ENCODE results near the gene BATF. TPM values are rescaled to one million over a fixed set of nuclear protein-coding genes. Genes with fewer than 3 reads are reported as not detected.

Gene BATF
- total and polyA plus RNA-seq, 2 donors (not counting 1 experiment from before 2014, with no cell fraction given), result 12.8 to 16.4 TPM

DNA sequence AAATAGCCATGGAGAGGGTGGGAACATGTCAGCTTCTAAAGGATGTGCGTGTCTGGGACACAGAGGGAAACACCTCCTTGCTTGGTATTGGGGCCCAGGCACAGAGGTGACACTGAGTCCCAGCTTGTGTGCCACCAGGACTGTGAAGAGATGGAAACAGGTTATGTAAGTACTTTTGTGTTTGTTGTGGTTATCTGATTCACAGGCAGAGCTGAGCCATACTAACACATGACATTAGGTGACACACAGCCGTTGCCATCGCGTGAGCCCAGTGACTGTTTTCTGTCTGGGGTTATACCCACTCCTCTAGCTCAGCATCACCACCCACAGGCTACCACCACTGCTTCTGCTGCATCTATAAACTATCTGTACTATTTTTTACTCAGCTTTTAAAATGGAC lies 44.1 kb downstream of the BATF start:
- Mint-ChIP-seq H3K4me1 (peaks cover 4% of the 10 kb centered on the region), H3K4me3 (no peak overlapping the region), H3K27ac (no peak overlapping the region), H3K9me3 (ENCODE audit: insufficient read depth) (no peaks in the 10 kb centered on the region), H3K27me3 (no peaks in the 10 kb centered on the region)
- no peak overlapping the region for H3K9ac ChIP-seq (ENCODE audit: low read length)
- peaks cover 0 to under 1% of the 10 kb centered on the region in 2 donors for H3K4me1 ChIP-seq (ENCODE audit: control insufficient read depth in 2 of 2, insufficient read depth in 2 of 2, low read length in 2 of 2)
- no peak overlapping the region for H3K27ac ChIP-seq (ENCODE audit: low read length in 2 of 2)
- no peak overlapping the region for H2AFZ ChIP-seq (ENCODE audit: insufficient read depth, low read depth, low read length, poor library complexity, severe bottlenecking)
- CTCF ChIA-PET, result interaction anchor here (1.1 to 2.0 kb wide), 4 partner anchors 10 to 90 kb away, joined by 3 to 11 read pairs (median 4); no protein-coding TSS in a partner anchor
- ATAC-seq (ENCODE audit: low read depth) (no peak), DNase-seq (no peak)
- no peaks in the 10 kb centered on the region for H3K27me3 ChIP-seq (replicated peaks in 1 of 4; ENCODE audit: control extremely low read depth in 1 of 4, control insufficient read depth in 3 of 4, insufficient read depth in 4 of 4, low read length in 3 of 4)
- H3K36me3 ChIP-seq (replicated peaks in 1 of 2; ENCODE audit: control extremely low read depth in 1 of 2, control insufficient read depth in 1 of 2, extremely low read depth in 1 of 2, insufficient read depth in 2 of 2, low read length in 1 of 2), result no peaks in the 10 kb centered on the region
- POLR2A ChIA-PET, result no interaction called here
- H3K79me2 ChIP-seq (ENCODE audit: control insufficient read depth, insufficient read depth, low read length), result no peaks in the 10 kb centered on the region
- TF ChIP-seq EZH2 (IDR thresholded peaks at IDR 0.05; ENCODE audit: borderline replicate concordance, insufficient read depth, low read depth, low read length, poor library complexity, severe bottlenecking), result no peak
- TF ChIP-seq, protein P1, sequence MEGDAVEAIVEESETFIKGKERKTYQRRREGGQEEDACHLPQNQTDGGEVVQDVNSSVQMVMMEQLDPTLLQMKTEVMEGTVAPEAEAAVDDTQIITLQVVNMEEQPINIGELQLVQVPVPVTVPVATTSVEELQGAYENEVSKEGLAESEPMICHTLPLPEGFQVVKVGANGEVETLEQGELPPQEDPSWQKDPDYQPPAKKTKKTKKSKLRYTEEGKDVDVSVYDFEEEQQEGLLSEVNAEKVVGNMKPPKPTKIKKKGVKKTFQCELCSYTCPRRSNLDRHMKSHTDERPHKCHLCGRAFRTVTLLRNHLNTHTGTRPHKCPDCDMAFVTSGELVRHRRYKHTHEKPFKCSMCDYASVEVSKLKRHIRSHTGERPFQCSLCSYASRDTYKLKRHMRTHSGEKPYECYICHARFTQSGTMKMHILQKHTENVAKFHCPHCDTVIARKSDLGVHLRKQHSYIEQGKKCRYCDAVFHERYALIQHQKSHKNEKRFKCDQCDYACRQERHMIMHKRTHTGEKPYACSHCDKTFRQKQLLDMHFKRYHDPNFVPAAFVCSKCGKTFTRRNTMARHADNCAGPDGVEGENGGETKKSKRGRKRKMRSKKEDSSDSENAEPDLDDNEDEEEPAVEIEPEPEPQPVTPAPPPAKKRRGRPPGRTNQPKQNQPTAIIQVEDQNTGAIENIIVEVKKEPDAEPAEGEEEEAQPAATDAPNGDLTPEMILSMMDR (IDR thresholded peaks at IDR 0.05), result no peak
- H3K9me3 ChIP-seq (ENCODE audit: control extremely low read depth in 1 of 3, control insufficient read depth in 2 of 3, insufficient read depth in 1 of 3, low read length in 2 of 3), result no peaks in the 10 kb centered on the region
- WGBS (ENCODE audit: insufficient coverage), result 90% methylated on average over 2 of the region's 4 CpGs
- H4K20me1 ChIP-seq (ENCODE audit: control insufficient read depth, insufficient read depth, low read length, poor library complexity, severe bottlenecking), result no peaks in the 10 kb centered on the region
- H3K4me3 ChIP-seq (ENCODE audit: control extremely low read depth in 1 of 5, extremely low read depth in 1 of 5, insufficient read depth in 1 of 5, low read depth in 2 of 5, low read length in 4 of 5), result no peak overlapping the region
- intact Hi-C loops (cut with micrococcal nuclease), result no loop called here
- no peak overlapping the region for H3K4me2 ChIP-seq (replicated peaks; ENCODE audit: low read depth, low read length, poor library complexity, severe bottlenecking)

GRCh38 chr14:75566752-75567151 lies 44.5 kb downstream of the BATF start:
- ChIA-PET POLR2A (no interaction called here), CTCF (interaction anchor here (1.1 to 2.0 kb wide), 4 partner anchors 10 to 89 kb away, joined by 3 to 11 read pairs (median 4); no protein-coding TSS in a partner anchor)
- DNase-seq (no peak), ATAC-seq (ENCODE audit: low read depth) (no peak)
- no peak overlapping the region for H3K4me3 ChIP-seq (ENCODE audit: control extremely low read depth in 1 of 5, extremely low read depth in 1 of 5, insufficient read depth in 1 of 5, low read depth in 2 of 5, low read length in 4 of 5)
- no peak overlapping the region for H3K27ac ChIP-seq (ENCODE audit: low read length in 2 of 2)
- Mint-ChIP-seq H3K27me3 (no peaks in the 10 kb centered on the region), H3K4me1 (no peaks in the 10 kb centered on the region), H3K27ac (no peak overlapping the region), H3K4me3 (no peak overlapping the region), H3K9me3 (ENCODE audit: insufficient read depth) (no peaks in the 10 kb centered on the region)
- H3K4me1 ChIP-seq (ENCODE audit: control insufficient read depth in 2 of 2, insufficient read depth in 2 of 2, low read length in 2 of 2), result no peaks in the 10 kb centered on the region
- H3K27me3 ChIP-seq (replicated peaks in 1 of 4; ENCODE audit: control extremely low read depth in 1 of 4, control insufficient read depth in 3 of 4, insufficient read depth in 4 of 4, low read length in 3 of 4), result no peaks in the 10 kb centered on the region
- no peaks in the 10 kb centered on the region for H3K36me3 ChIP-seq (replicated peaks in 1 of 2; ENCODE audit: control extremely low read depth in 1 of 2, control insufficient read depth in 1 of 2, extremely low read depth in 1 of 2, insufficient read depth in 2 of 2, low read length in 1 of 2)
- WGBS (ENCODE audit: insufficient coverage), result 94% methylated on average over 8 of the region's 8 CpGs
- intact Hi-C loops (cut with micrococcal nuclease), result no loop called here
- H3K9ac ChIP-seq (ENCODE audit: low read length), result no peak overlapping the region
- no peaks in the 10 kb centered on the region for H4K20me1 ChIP-seq (ENCODE audit: control insufficient read depth, insufficient read depth, low read length, poor library complexity, severe bottlenecking)
- no peaks in the 10 kb centered on the region for H3K79me2 ChIP-seq (ENCODE audit: control insufficient read depth, insufficient read depth, low read length)
- no peak overlapping the region for H3K4me2 ChIP-seq (replicated peaks; ENCODE audit: low read depth, low read length, poor library complexity, severe bottlenecking)
- no peaks in the 10 kb centered on the region for H3K9me3 ChIP-seq (ENCODE audit: control extremely low read depth in 1 of 3, control insufficient read depth in 2 of 3, insufficient read depth in 1 of 3, low read length in 2 of 3)
- no peak for TF ChIP-seq EZH2 (IDR thresholded peaks at IDR 0.05; ENCODE audit: borderline replicate concordance, insufficient read depth, low read depth, low read length, poor library complexity, severe bottlenecking)
- TF ChIP-seq, protein P1 (IDR thresholded peaks at IDR 0.05), result no peak
- H2AFZ ChIP-seq (ENCODE audit: insufficient read depth, low read depth, low read length, poor library complexity, severe bottlenecking), result no peak overlapping the region

Measured in B cell (primary cell).